Measurements from ENCODE around the gene PRR3.

- TF ChIP-seq CTCF (IDR thresholded peaks at IDR 0.05) (no peak), POLR2A (IDR thresholded peaks at IDR 0.05) (no peak)
Measured at GRCh38 chr6:30568245-30568644, 11.2 kb downstream of the PRR3 start.

All from body of pancreas (tissue), 4 donors.